Neuronal stem cell (in vitro differentiated cells): ENCODE data around the gene POLR1D.

Experiments
- DNase-seq: peaks from one replicate; pipeline ENCODE4 v3.0.0-alpha.2; 2013; ENCODE audit warnings: low spot score
- H2AFZ ChIP-seq: one replicate; pipeline ENCODE4 v1.6.1; 2013; ENCODE audit warnings: mild to moderate bottlenecking, low read length, inconsistent platforms
- H2AK5ac ChIP-seq: 2 replicates; pipeline ENCODE4 v1.6.1; 2013; ENCODE audit warnings: low read depth, mild to moderate bottlenecking, inconsistent platforms, low read length, moderate library complexity, mixed read lengths
- H2BK120ac ChIP-seq: 2 replicates; pipeline ENCODE4 v1.6.1; 2013; ENCODE audit warnings: low read depth, mild to moderate bottlenecking, inconsistent platforms, low read length, moderate library complexity, mixed read lengths
- H2BK12ac ChIP-seq: one replicate; pipeline ENCODE4 v1.6.1; 2013; ENCODE audit warnings: low read length, inconsistent platforms
- H2BK15ac ChIP-seq: 2 replicates; pipeline ENCODE4 v1.6.1; 2013; ENCODE audit warnings: mild to moderate bottlenecking, low read length, inconsistent platforms, mixed read lengths
- H2BK5ac ChIP-seq: one replicate; pipeline ENCODE4 v1.6.1; 2013; ENCODE audit warnings: inconsistent platforms, mild to moderate bottlenecking, low read length, moderate library complexity
- H3K14ac ChIP-seq: one replicate; pipeline ENCODE4 v1.6.1; 2013; ENCODE audit warnings: low read length, inconsistent platforms
- H3K18ac ChIP-seq: 2 replicates; pipeline ENCODE4 v1.6.1; 2013; ENCODE audit warnings: low read length, inconsistent platforms
- H3K23ac ChIP-seq: 2 replicates; pipeline ENCODE4 v1.6.1; 2013; ENCODE audit warnings: low read depth, mild to moderate bottlenecking, mixed read lengths, low read length, inconsistent platforms; ENCODE audit not compliant: poor library complexity
- H3K27ac ChIP-seq: replicated peaks from 3 replicates; pipeline ENCODE4 v1.5.1; 2013; ENCODE audit warnings: low read length, inconsistent platforms
- H3K27me3 ChIP-seq, 3 experiments: 2 replicates each; pipeline ENCODE4 v1.6.1; 2013; ENCODE audit warnings: low read length in 3 of 3, mild to moderate bottlenecking in 2 of 3, inconsistent platforms in 1 of 3, low read depth in 1 of 3, mixed read lengths in 1 of 3, moderate library complexity in 1 of 3; ENCODE audit not compliant: control insufficient read depth in 3 of 3, insufficient read depth in 3 of 3
- H3K36me3 ChIP-seq, 2 donors: replicated peaks in 1 of 2; 2 replicates each; pipeline ENCODE4 v1.6.1; 2013; ENCODE audit warnings: low read length in 2 of 2; ENCODE audit not compliant: control insufficient read depth in 2 of 2, insufficient read depth in 2 of 2
- H3K4ac ChIP-seq: 2 replicates; pipeline ENCODE4 v1.6.1; 2013; ENCODE audit warnings: inconsistent platforms, mild to moderate bottlenecking, low read length, moderate library complexity
- H3K4me1 ChIP-seq, 2 donors: 1 replicate in 1 of 2; 2 replicates in 1 of 2; pipeline ENCODE4 v1.6.1; 2013; ENCODE audit warnings: low read length in 2 of 2, low read depth in 1 of 2; ENCODE audit not compliant: control insufficient read depth in 2 of 2, insufficient read depth in 1 of 2
- H3K4me2 ChIP-seq: one replicate; pipeline ENCODE4 v1.6.1; 2013; ENCODE audit warnings: mild to moderate bottlenecking, low read length, inconsistent platforms; ENCODE audit not compliant: insufficient read depth, poor library complexity, severe bottlenecking
- H3K4me3 ChIP-seq, 2 donors: 2 replicates each; pipeline ENCODE4 v1.5.1; 2013; ENCODE audit warnings: low read length in 2 of 2, mild to moderate bottlenecking in 2 of 2, inconsistent platforms in 1 of 2, moderate library complexity in 1 of 2
- H3K79me1 ChIP-seq: one replicate; pipeline ENCODE4 v1.6.1; 2013; ENCODE audit warnings: low read depth, mild to moderate bottlenecking, inconsistent platforms, low read length, moderate library complexity
- H3K9ac ChIP-seq: one replicate; pipeline ENCODE4 v1.6.1; 2013; ENCODE audit warnings: mild to moderate bottlenecking, low read depth, low read length, inconsistent platforms; ENCODE audit not compliant: poor library complexity
- H3K9me3 ChIP-seq, 2 donors: replicated peaks in 1 of 2; 2 replicates each; pipeline versions ENCODE3 to v1.6.1; 2013; ENCODE audit warnings: low read length in 2 of 2, mild to moderate bottlenecking in 2 of 2, inconsistent platforms in 1 of 2, low read depth in 1 of 2, mixed read lengths in 1 of 2, moderate library complexity in 1 of 2; ENCODE audit not compliant: control insufficient read depth in 2 of 2, insufficient read depth in 1 of 2
- H4K8ac ChIP-seq: one replicate; pipeline ENCODE4 v1.6.1; 2013; ENCODE audit warnings: low read depth, mild to moderate bottlenecking, inconsistent platforms, low read length, moderate library complexity
- H4K91ac ChIP-seq: one replicate; pipeline ENCODE4 v1.6.1; 2013; ENCODE audit warnings: low read length, low read depth, mild to moderate bottlenecking, inconsistent platforms; ENCODE audit not compliant: poor library complexity
- WGBS, 2 donors: extraction: QIAGEN DNeasy Blood & Tissue Kit; methylation state at CpG; one replicate each; pipeline ENCODE4 v1.1.7; 2013; ENCODE audit warnings: missing lambda C conversion rate in 2 of 2, mixed read lengths in 1 of 2; ENCODE audit not compliant: insufficient read length in 2 of 2, insufficient replicate concordance in 1 of 2; ENCODE audit errors: extremely low coverage in 2 of 2; 5-methylcytosine and 5-hydroxymethylcytosine counted together

The POLR1D gene

GRCh38 chr13:27621116-27621365, 651 bp upstream of the POLR1D start:
- no peaks in the 10 kb centered on the region for H3K27me3 ChIP-seq
- H3K18ac ChIP-seq: peak overlapping the region; percentile 90
- no peak overlapping the region for H4K8ac ChIP-seq
- H3K36me3 ChIP-seq: peaks cover 9 to 32% of the 10 kb centered on the region in 2 donors
- peak overlapping the region; percentile 92 for H3K4me2 ChIP-seq
- no peak overlapping the region for H2BK12ac ChIP-seq
- H3K9me3 ChIP-seq: peaks cover 0 to 8% of the 10 kb centered on the region in 2 donors
- peak overlapping the region; percentile 65 for H3K9ac ChIP-seq
- no peak overlapping the region for H4K91ac ChIP-seq
- H2BK120ac ChIP-seq: no peak overlapping the region
- no peak overlapping the region for H3K14ac ChIP-seq
- H2AK5ac ChIP-seq: peak overlapping the region; percentile 41
- H2AFZ ChIP-seq: peak overlapping the region; percentile 97
- H3K27ac ChIP-seq: peak overlapping the region; percentile 80
- no peak overlapping the region for H3K4ac ChIP-seq
- H3K4me3 ChIP-seq: peak overlapping the region; percentile 84 to 99
- H3K4me1 ChIP-seq: peaks cover 6 to 10% of the 10 kb centered on the region in 2 donors
- peak overlapping the region; percentile 54 for H2BK5ac ChIP-seq
- peak overlapping the region; percentile 77 for H3K23ac ChIP-seq
- WGBS, 2 donors: no CpG with 5 or more reads among the region's 8 CpGs
- no peak overlapping the region for H2BK15ac ChIP-seq
- no peak for DNase-seq
- peaks cover 4% of the 10 kb centered on the region for H3K79me1 ChIP-seq

- Histone ChIP-seq H3K4me3 (peak overlapping the region; percentile 84 to 99), H3K4ac (no peak overlapping the region), H2AFZ (peak overlapping the region; percentile 97), H2BK12ac (no peak overlapping the region), H3K4me2 (peak overlapping the region; percentile 92), H3K9ac (peak overlapping the region; percentile 89), H3K27ac (peak overlapping the region; percentile 48), H2BK120ac (no peak overlapping the region), H3K79me1 (peaks cover 4% of the 10 kb centered on the region), H3K14ac (peak overlapping the region; percentile 65), H2BK5ac (peak overlapping the region; percentile 27), H3K36me3 (peaks cover 9 to 38% of the 10 kb centered on the region in 2 donors), H3K23ac (peak overlapping the region; percentile 93), H4K91ac (no peak overlapping the region), H3K9me3 (peaks cover 0 to 8% of the 10 kb centered on the region in 2 donors), H3K4me1 (peaks cover 6 to 10% of the 10 kb centered on the region in 2 donors), H3K27me3 (no peaks in the 10 kb centered on the region), H2AK5ac (peak overlapping the region; percentile 60), H4K8ac (no peak overlapping the region), H3K18ac (peak overlapping the region; percentile 98), H2BK15ac (no peak overlapping the region)
- no peak for DNase-seq
- WGBS, 2 donors: no CpG with 5 or more reads among the region's 13 CpGs
Measured at GRCh38 chr13:27622102-27622820, 569 bp downstream of the POLR1D start.

- no peak overlapping the region for H3K14ac ChIP-seq
- no peak overlapping the region for H3K4ac ChIP-seq
- no peak overlapping the region for H3K4me2 ChIP-seq
- no peak overlapping the region for H2AK5ac ChIP-seq
- H3K4me3 ChIP-seq: peak overlapping the region in 1 of 2 donors; percentile 99
- H2BK15ac ChIP-seq: no peak overlapping the region
- no peak overlapping the region for H4K8ac ChIP-seq
- no peak overlapping the region for H3K27ac ChIP-seq
- no peak overlapping the region for H3K23ac ChIP-seq
- H2BK120ac ChIP-seq: no peak overlapping the region
- H3K79me1 ChIP-seq: peaks cover 4% of the 10 kb centered on the region
- H3K9me3 ChIP-seq: peaks cover 0 to 8% of the 10 kb centered on the region in 2 donors
- H3K36me3 ChIP-seq: peaks cover 9 to 40% of the 10 kb centered on the region in 2 donors
- no peak overlapping the region for H4K91ac ChIP-seq
- H2AFZ ChIP-seq: no peak overlapping the region
- H3K4me1 ChIP-seq: peaks cover 6 to 10% of the 10 kb centered on the region in 2 donors
- WGBS, 2 donors: no CpG with 5 or more reads among the region's 7 CpGs
- DNase-seq: no peak
- H3K9ac ChIP-seq: no peak overlapping the region
- H3K27me3 ChIP-seq: no peaks in the 10 kb centered on the region
- no peak overlapping the region for H3K18ac ChIP-seq
- H2BK12ac ChIP-seq: no peak overlapping the region
- H2BK5ac ChIP-seq: no peak overlapping the region
Measured at GRCh38 chr13:27622881-27623280, 1.2 kb downstream of the POLR1D start.

DNA sequence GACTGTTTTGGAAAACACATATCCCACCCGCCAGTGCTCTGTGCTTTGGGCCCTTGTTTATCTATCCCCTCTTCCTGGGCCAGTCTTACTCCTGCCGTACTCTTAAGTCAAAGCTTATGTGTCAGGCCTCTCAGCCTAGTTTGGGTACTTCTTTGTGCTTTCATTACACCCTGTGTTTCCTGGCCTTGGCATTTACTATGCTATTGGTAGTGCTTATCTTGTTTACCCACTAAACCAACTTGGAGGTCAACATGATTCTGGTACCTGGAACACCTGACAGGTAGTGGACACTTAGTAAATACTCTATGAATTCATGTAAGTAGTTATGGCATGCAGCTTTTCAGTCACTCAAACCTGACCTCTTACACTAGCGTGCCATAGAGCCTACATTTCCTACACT, 2.4 kb downstream of the POLR1D start:
- WGBS, 2 donors: no CpG with 5 or more reads among the region's 3 CpGs
- no peak overlapping the region for H2BK5ac ChIP-seq
- no peak overlapping the region for H2BK120ac ChIP-seq
- H3K9ac ChIP-seq: no peak overlapping the region
- H3K18ac ChIP-seq: no peak overlapping the region
- no peaks in the 10 kb centered on the region for H3K27me3 ChIP-seq
- no peak overlapping the region for H3K27ac ChIP-seq
- no peak overlapping the region for H4K91ac ChIP-seq
- no peak for DNase-seq
- H2AK5ac ChIP-seq: no peak overlapping the region
- no peak overlapping the region for H3K4me2 ChIP-seq
- H2AFZ ChIP-seq: no peak overlapping the region
- no peak overlapping the region for H3K4ac ChIP-seq
- no peak overlapping the region for H2BK12ac ChIP-seq
- no peak overlapping the region for H3K14ac ChIP-seq
- H3K79me1 ChIP-seq: peaks cover 4% of the 10 kb centered on the region
- H3K4me3 ChIP-seq: no peak overlapping the region
- peaks cover 9 to 46% of the 10 kb centered on the region in 2 donors for H3K36me3 ChIP-seq
- H2BK15ac ChIP-seq: no peak overlapping the region
- H3K9me3 ChIP-seq: peaks cover 0 to 8% of the 10 kb centered on the region in 2 donors
- peaks cover 4 to 5% of the 10 kb centered on the region in 2 donors for H3K4me1 ChIP-seq
- H3K23ac ChIP-seq: no peak overlapping the region
- no peak overlapping the region for H4K8ac ChIP-seq
